Large intestine (tissue), 1 donor: ENCODE results near the gene TFR2. TPM values are rescaled to one million over a fixed set of nuclear protein-coding genes. Genes with fewer than 3 reads are reported as not detected.

Experiments
- polyA plus RNA-seq: library from polyadenylated mRNA; unstranded; fragments of 120-200 nt; gene quantifications from one replicate; pipeline ENCODE4 v1.2.1, GENCODE V29; 2013

Gene TFR2
- polyA plus RNA-seq, 1 donor: 2.7 TPM

Other genes with a start within 250 kb of the TFR2 start
- gene ZCWPW1, start 212.8 kb downstream of the TFR2 start, polyA plus RNA-seq: 4.8 TPM
- gene MEPCE, start 211.7 kb downstream of the TFR2 start, polyA plus RNA-seq: 37.6 TPM
- 29.7 TPM for gene PPP1R35, start 205.1 kb downstream of the TFR2 start, polyA plus RNA-seq
- gene SPACDR, start 177.3 kb downstream of the TFR2 start, polyA plus RNA-seq: 1.4 TPM
- 56.8 TPM for gene TSC22D4, start 162.3 kb downstream of the TFR2 start, polyA plus RNA-seq
- 3.5 TPM for gene NYAP1, start 157.6 kb downstream of the TFR2 start, polyA plus RNA-seq
- gene AGFG2, start 102.3 kb downstream of the TFR2 start, polyA plus RNA-seq: 18.6 TPM
- gene SAP25, start 67.7 kb downstream of the TFR2 start, polyA plus RNA-seq: 7.9 TPM
- gene LRCH4, start 55.4 kb downstream of the TFR2 start, polyA plus RNA-seq: 40.0 TPM
- 0.88 TPM for gene FBXO24, start 55.2 kb downstream of the TFR2 start, polyA plus RNA-seq
- 51.4 TPM for gene PCOLCE, start 39.2 kb downstream of the TFR2 start, polyA plus RNA-seq
- 13.7 TPM for gene MOSPD3, start 29.0 kb downstream of the TFR2 start, polyA plus RNA-seq
- 2.9 TPM for gene ACTL6B, start 14.9 kb upstream of the TFR2 start, polyA plus RNA-seq
- gene GNB2, start 32.2 kb upstream of the TFR2 start, polyA plus RNA-seq: 193 TPM
- gene GIGYF1, start 52.7 kb upstream of the TFR2 start, polyA plus RNA-seq: 47.6 TPM
- gene POP7, start 64.6 kb upstream of the TFR2 start, polyA plus RNA-seq: 28.7 TPM
- gene EPO, start 78.9 kb upstream of the TFR2 start, polyA plus RNA-seq: 0.19 TPM
- gene ZAN, start 92.0 kb upstream of the TFR2 start, polyA plus RNA-seq: 0.04 TPM
- 30.4 TPM for gene EPHB4, start 186.0 kb upstream of the TFR2 start, polyA plus RNA-seq
- 26.0 TPM for gene SLC12A9, start 211.2 kb upstream of the TFR2 start, polyA plus RNA-seq
- gene TRIP6, start 225.8 kb upstream of the TFR2 start, polyA plus RNA-seq: 46.1 TPM
- 118 TPM for gene SRRT, start 233.6 kb upstream of the TFR2 start, polyA plus RNA-seq
- 2.4 TPM for gene UFSP1, start 248.2 kb upstream of the TFR2 start, polyA plus RNA-seq